ENCODE measurements around the gene MROH8.

The MROH8 gene

GRCh38 chr20:37218976-37219375 lies 39.6 kb upstream of the MROH8 start:
- H2AFZ ChIP-seq (ENCODE audit: low read length) = no peak overlapping the region
- H3K9ac ChIP-seq (ENCODE audit: low read length) = no peak overlapping the region
- H3K9me3 ChIP-seq (ENCODE audit: low read length) = no peaks in the 10 kb centered on the region
- H3K27ac ChIP-seq (ENCODE audit: low read depth, low read length, poor library complexity, severe bottlenecking) = no peak overlapping the region
- H3K79me2 ChIP-seq (ENCODE audit: insufficient read depth, low read length) = 0 out of 2 replicates have a peak, but pooled peaks cover 4% of the 10 kb centered on the region
- H3K9me2 ChIP-seq (ENCODE audit: low read depth, low read length) = no peaks in the 10 kb centered on the region
- no peaks in the 10 kb centered on the region for H3F3A ChIP-seq (ENCODE audit: insufficient read depth, low read length)
- peaks cover 92% of the 10 kb centered on the region for H3K36me3 ChIP-seq (ENCODE audit: insufficient read depth, low read length)
- no peak overlapping the region for H3K4me3 ChIP-seq (ENCODE audit: low read depth, low read length, poor library complexity, severe bottlenecking)
- H3K27me3 ChIP-seq (ENCODE audit: insufficient read depth, low read length) = no peaks in the 10 kb centered on the region
- TF ChIP-seq CTCF (IDR thresholded peaks at IDR 0.05; ENCODE audit: low read length) (no peak), EZH2 (IDR thresholded peaks at IDR 0.05; ENCODE audit: borderline replicate concordance, low read length) (no peak)
- no peaks in the 10 kb centered on the region for H3K4me1 ChIP-seq (ENCODE audit: insufficient read depth, low read length, severe bottlenecking)
- no peaks in the 10 kb centered on the region for H4K20me1 ChIP-seq (ENCODE audit: insufficient read depth, low read length)
- no peak overlapping the region for H3K4me2 ChIP-seq (ENCODE audit: low read length)

GRCh38 chr20:37218441-37218840 lies 39.1 kb upstream of the MROH8 start:
- Histone ChIP-seq H3K9me3 (ENCODE audit: low read length) (no peaks in the 10 kb centered on the region), H3K4me1 (ENCODE audit: insufficient read depth, low read length, severe bottlenecking) (no peaks in the 10 kb centered on the region), H3K79me2 (ENCODE audit: insufficient read depth, low read length) (0 out of 2 replicates have a peak, but pooled peaks cover 4% of the 10 kb centered on the region), H3F3A (ENCODE audit: insufficient read depth, low read length) (no peaks in the 10 kb centered on the region), H3K9me2 (ENCODE audit: low read depth, low read length) (no peaks in the 10 kb centered on the region), H3K4me3 (ENCODE audit: low read depth, low read length, poor library complexity, severe bottlenecking) (no peak overlapping the region), H3K27ac (ENCODE audit: low read depth, low read length, poor library complexity, severe bottlenecking) (no peak overlapping the region), H3K36me3 (ENCODE audit: insufficient read depth, low read length) (peaks cover 92% of the 10 kb centered on the region), H2AFZ (ENCODE audit: low read length) (no peak overlapping the region), H3K4me2 (ENCODE audit: low read length) (no peak overlapping the region), H4K20me1 (ENCODE audit: insufficient read depth, low read length) (no peaks in the 10 kb centered on the region), H3K9ac (ENCODE audit: low read length) (no peak overlapping the region), H3K27me3 (ENCODE audit: insufficient read depth, low read length) (no peaks in the 10 kb centered on the region)
- TF ChIP-seq EZH2 (IDR thresholded peaks at IDR 0.05; ENCODE audit: borderline replicate concordance, low read length) (no peak), CTCF (IDR thresholded peaks at IDR 0.05; ENCODE audit: low read length) (no peak)

- Histone ChIP-seq H3K79me2 (ENCODE audit: insufficient read depth, low read length) (no peaks in the 10 kb centered on the region), H3K9ac (ENCODE audit: low read length) (no peak overlapping the region), H3F3A (ENCODE audit: insufficient read depth, low read length) (no peaks in the 10 kb centered on the region), H3K9me2 (ENCODE audit: low read depth, low read length) (no peaks in the 10 kb centered on the region), H3K4me3 (ENCODE audit: low read depth, low read length, poor library complexity, severe bottlenecking) (no peak overlapping the region), H3K4me1 (ENCODE audit: insufficient read depth, low read length, severe bottlenecking) (no peaks in the 10 kb centered on the region), H3K27me3 (ENCODE audit: insufficient read depth, low read length) (no peaks in the 10 kb centered on the region), H4K20me1 (ENCODE audit: insufficient read depth, low read length) (no peaks in the 10 kb centered on the region), H3K9me3 (ENCODE audit: low read length) (no peaks in the 10 kb centered on the region), H3K36me3 (ENCODE audit: insufficient read depth, low read length) (peaks cover 88% of the 10 kb centered on the region), H3K27ac (ENCODE audit: low read depth, low read length, poor library complexity, severe bottlenecking) (no peak overlapping the region), H3K4me2 (ENCODE audit: low read length) (no peak overlapping the region), H2AFZ (ENCODE audit: low read length) (no peak overlapping the region)
- no peak for TF ChIP-seq CTCF (IDR thresholded peaks at IDR 0.05; ENCODE audit: low read length)
- no peak for TF ChIP-seq EZH2 (IDR thresholded peaks at IDR 0.05; ENCODE audit: borderline replicate concordance, low read length)
Measured at GRCh38 chr20:37209661-37210314, 30.4 kb upstream of the MROH8 start.

All from OCI-LY1 (cell line).